Hepatocyte (in vitro differentiated cells): Measurements from ENCODE around the gene SLC38A9.

ENCODE experiments used
- CTCF ChIP-seq: fragments of 200-600 bp; sonication (generic); IDR thresholded peaks from 2 replicates; pipeline ENCODE4 v1.5.1; 2016; ENCODE audit warnings: antibody characterized with exemption, mild to moderate bottlenecking; ENCODE audit not compliant: poor library complexity
- EZH2 ChIP-seq: fragments of 200-600 bp; sonication (generic); IDR thresholded peaks from 2 replicates; pipeline ENCODE4 v1.6.1; 2016; ENCODE audit warnings: antibody characterized with exemption, mild to moderate bottlenecking, borderline replicate concordance

- no peak for TF ChIP-seq CTCF
- TF ChIP-seq EZH2 = no peak
These were observed 114.8 kb downstream of the SLC38A9 start for GRCh38 chr5:55597014-55597981.
